ENCODE data around the gene SORL1-AS1.

The SORL1-AS1 gene

DNA sequence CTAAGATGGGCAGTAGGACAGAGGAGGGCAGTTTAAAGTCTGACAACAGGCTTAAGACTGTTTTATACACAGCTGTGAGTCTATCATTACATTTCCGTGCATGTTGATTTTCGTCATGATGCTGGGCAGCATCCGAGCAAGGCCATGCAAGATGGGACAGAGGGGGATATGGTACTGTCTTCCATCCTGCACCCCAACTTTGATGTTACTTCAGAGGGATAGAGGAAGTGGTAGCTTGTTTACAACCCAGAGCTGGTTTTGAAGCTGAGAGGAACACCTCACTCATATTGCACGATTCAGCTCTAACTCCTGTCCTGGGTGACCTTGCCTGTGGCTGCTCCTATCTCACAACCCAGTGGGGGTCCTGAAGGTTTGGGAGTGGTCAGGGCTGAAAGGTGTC lies 3.6 kb downstream of the SORL1-AS1 start:
- Histone ChIP-seq H3K36me3 (no peaks in the 10 kb centered on the region), H3K9me3 (ENCODE audit: severe bottlenecking) (no peaks in the 10 kb centered on the region), H3K27ac (no peak overlapping the region), H3K27me3 (ENCODE audit: insufficient read depth, low read depth, severe bottlenecking) (no peaks in the 10 kb centered on the region), H3K4me3 (ENCODE audit: low read depth, low read length) (no peak overlapping the region)
- no peak for DNase-seq
- TF ChIP-seq, protein P1, sequence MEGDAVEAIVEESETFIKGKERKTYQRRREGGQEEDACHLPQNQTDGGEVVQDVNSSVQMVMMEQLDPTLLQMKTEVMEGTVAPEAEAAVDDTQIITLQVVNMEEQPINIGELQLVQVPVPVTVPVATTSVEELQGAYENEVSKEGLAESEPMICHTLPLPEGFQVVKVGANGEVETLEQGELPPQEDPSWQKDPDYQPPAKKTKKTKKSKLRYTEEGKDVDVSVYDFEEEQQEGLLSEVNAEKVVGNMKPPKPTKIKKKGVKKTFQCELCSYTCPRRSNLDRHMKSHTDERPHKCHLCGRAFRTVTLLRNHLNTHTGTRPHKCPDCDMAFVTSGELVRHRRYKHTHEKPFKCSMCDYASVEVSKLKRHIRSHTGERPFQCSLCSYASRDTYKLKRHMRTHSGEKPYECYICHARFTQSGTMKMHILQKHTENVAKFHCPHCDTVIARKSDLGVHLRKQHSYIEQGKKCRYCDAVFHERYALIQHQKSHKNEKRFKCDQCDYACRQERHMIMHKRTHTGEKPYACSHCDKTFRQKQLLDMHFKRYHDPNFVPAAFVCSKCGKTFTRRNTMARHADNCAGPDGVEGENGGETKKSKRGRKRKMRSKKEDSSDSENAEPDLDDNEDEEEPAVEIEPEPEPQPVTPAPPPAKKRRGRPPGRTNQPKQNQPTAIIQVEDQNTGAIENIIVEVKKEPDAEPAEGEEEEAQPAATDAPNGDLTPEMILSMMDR (IDR thresholded peaks at IDR 0.05; ENCODE audit: low read depth, low read length), result no peak

DNA sequence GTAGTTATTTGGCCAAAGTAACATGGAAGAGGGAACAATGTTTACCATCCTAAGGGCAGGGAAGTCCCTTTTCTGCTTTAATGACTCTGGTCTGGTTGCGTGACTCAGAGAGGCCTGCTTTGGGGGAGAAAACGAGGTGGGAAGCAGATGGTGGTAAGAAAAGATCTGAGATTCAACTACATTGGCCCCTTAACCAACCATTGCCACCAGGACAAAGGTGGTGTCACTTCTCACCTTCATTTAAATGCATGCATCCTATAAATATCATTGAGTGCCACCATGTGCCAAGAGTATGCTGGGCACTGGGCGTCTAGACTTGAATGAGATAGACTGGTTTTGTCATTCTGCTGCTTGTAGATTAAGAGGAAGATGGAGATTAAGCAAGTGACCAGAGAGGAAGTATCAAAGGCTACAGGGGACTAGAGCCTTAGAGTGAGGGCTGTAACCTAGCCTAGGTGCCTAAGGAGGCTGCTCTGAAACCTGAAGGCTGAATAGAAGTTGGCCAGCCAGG lies 4.3 kb downstream of the SORL1-AS1 start:
- TF ChIP-seq, protein P1 (IDR thresholded peaks at IDR 0.05; ENCODE audit: low read depth, low read length), result no peak
- no peak overlapping the region for H3K4me3 ChIP-seq (ENCODE audit: low read depth, low read length)
- DNase-seq, result no peak
- H3K36me3 ChIP-seq, result no peaks in the 10 kb centered on the region
- H3K9me3 ChIP-seq (ENCODE audit: severe bottlenecking), result no peaks in the 10 kb centered on the region
- H3K27me3 ChIP-seq (ENCODE audit: insufficient read depth, low read depth, severe bottlenecking), result no peaks in the 10 kb centered on the region
- no peak overlapping the region for H3K27ac ChIP-seq

DNA sequence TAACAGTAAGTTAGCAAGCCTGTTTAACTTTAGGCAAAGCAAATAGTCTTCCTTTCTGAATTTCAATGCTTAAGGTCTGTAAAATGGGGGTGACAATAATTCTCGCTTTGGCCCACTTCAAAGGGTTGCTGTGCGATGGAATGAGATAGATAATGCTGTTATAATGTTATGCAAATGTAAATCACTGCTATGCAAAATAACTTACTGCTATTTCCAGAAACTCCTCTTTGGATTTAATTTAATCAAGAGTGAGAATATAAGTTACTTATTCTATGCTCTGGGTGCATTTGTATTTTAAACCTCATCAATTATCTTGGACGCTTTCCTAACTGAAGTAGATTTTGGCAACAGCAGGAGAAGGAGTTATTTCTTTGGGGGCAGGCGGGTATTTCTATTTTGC lies 4.8 kb downstream of the SORL1-AS1 start:
- DNase-seq, result no peak
- H3K36me3 ChIP-seq, result no peaks in the 10 kb centered on the region
- H3K27me3 ChIP-seq (ENCODE audit: insufficient read depth, low read depth, severe bottlenecking), result no peaks in the 10 kb centered on the region
- H3K9me3 ChIP-seq (ENCODE audit: severe bottlenecking), result no peaks in the 10 kb centered on the region
- H3K4me3 ChIP-seq (ENCODE audit: low read depth, low read length), result no peak overlapping the region
- no peak overlapping the region for H3K27ac ChIP-seq
- TF ChIP-seq, protein P1 (IDR thresholded peaks at IDR 0.05; ENCODE audit: low read depth, low read length), result no peak

DNA sequence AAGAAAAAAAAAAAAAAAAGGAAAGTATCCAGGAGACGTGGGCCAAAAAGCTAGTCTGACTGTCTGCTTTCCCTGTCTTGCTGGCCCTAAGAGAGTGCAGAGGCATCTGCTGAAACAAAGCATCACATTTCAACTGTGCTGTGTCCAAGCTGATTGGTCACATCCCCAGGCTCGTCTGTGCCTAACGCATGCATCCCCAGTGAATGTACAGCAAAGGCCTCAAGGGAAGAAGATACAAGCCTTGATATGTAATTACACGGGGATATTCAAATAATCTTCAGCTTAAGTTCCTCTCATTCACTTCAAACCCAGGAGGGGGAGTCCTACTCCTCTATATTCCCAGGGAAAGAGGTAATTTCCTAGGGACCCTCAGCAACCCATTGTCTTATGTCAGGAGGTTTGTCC lies 6.0 kb downstream of the SORL1-AS1 start:
- Histone ChIP-seq H3K27me3 (ENCODE audit: insufficient read depth, low read depth, severe bottlenecking) (no peaks in the 10 kb centered on the region), H3K4me3 (ENCODE audit: low read depth, low read length) (no peak overlapping the region), H3K27ac (no peak overlapping the region), H3K36me3 (no peaks in the 10 kb centered on the region), H3K9me3 (ENCODE audit: severe bottlenecking) (no peaks in the 10 kb centered on the region)
- TF ChIP-seq, protein P1 (IDR thresholded peaks at IDR 0.05; ENCODE audit: low read depth, low read length), result 0 out of 2 replicates have a peak, but pooled peaks have one; percentile 12
- no peak for DNase-seq

DNA sequence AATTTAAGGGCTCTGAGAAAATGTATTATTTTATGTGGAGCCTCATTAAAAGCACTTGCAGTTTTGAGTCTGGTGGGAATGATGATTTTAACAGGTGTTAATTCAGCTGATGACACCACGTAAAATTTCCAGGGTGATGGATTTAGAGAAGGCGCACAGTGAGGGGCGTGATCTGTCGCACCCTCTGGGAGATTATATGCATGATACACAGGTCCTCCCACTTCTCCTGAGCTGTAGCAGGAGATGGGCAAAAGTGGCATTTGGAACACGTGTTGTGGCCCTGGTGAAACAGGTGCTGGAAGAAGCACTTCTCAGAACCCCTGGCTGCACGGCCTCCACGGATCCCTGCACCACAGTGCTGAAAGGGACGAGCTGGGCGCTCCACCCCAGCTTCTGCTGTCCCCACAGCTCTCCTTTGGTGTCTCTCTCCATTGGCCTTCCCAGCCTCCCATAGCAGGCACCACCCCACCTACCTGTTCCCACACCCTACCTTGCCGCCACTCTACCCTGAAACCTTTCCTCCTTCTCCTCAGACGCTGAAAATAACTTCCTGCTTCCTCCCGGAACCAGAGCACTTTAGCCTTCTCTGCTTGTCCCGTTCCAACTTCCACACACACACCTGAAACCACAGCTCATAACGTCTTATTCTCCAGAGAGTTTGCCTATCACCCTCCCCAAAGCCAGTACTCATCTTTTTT lies 7.5 kb downstream of the SORL1-AS1 start:
- no peaks in the 10 kb centered on the region for H3K36me3 ChIP-seq
- no peak overlapping the region for H3K27ac ChIP-seq
- DNase-seq, result no peak
- TF ChIP-seq, protein P1 (IDR thresholded peaks at IDR 0.05; ENCODE audit: low read depth, low read length), result no peak
- no peak overlapping the region for H3K4me3 ChIP-seq (ENCODE audit: low read depth, low read length)
- H3K9me3 ChIP-seq (ENCODE audit: severe bottlenecking), result no peaks in the 10 kb centered on the region
- H3K27me3 ChIP-seq (ENCODE audit: insufficient read depth, low read depth, severe bottlenecking), result no peaks in the 10 kb centered on the region

DNA sequence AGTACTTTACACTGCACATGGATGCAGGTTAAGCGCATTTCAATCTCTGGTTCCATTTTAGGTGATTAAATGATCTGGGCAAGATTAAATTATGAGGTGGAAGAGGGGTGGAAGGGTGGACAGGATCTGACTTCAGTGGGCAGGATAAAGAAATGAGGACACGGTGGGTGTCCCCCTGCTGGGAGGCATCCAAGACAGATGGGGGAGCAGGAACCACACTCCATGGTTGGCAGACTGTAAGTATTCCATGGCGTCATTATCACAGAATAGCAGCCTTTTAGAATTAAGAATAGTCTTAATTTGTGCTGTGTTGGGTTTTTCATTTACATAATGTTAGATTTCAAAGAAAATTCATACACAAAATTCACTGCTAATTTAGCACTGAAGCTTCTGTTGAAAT lies 8.2 kb downstream of the SORL1-AS1 start:
- Histone ChIP-seq H3K36me3 (no peaks in the 10 kb centered on the region), H3K9me3 (ENCODE audit: severe bottlenecking) (no peaks in the 10 kb centered on the region), H3K27me3 (ENCODE audit: insufficient read depth, low read depth, severe bottlenecking) (no peaks in the 10 kb centered on the region), H3K27ac (no peak overlapping the region), H3K4me3 (ENCODE audit: low read depth, low read length) (no peak overlapping the region)
- TF ChIP-seq, protein P1 (IDR thresholded peaks at IDR 0.05; ENCODE audit: low read depth, low read length), result no peak
- DNase-seq, result no peak

All from WERI-Rb-1 (cell line).